ENCODE measurements around the gene KPNA5. TPM values are rescaled to one million over a fixed set of nuclear protein-coding genes. Genes with fewer than 3 reads are reported as not detected.

KPNA5 gene
- total RNA-seq, 1 experiment from 2014 or later = 10.5 TPM

DNA sequence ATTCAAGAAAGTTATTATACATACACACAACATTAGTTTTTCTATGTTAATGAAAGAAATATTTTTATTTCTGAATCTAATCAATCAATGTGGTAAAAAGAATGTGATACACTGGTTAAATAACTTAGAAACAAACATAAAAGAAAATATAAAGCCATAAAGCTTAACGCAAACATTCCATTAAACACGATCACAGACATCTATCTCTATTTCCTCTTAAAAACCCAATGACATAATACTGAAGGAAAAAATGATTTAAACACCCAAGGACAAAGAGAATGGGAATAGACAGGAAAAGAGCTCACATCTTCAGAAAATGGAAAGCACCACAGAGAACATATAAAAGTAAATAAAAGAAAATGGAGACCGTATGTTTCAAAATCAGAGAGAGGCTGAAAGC, 31.9 kb upstream of the KPNA5 start:
- H2BK20ac ChIP-seq (ENCODE audit: low read depth, low read length, poor library complexity, severe bottlenecking) = no peak overlapping the region
- H3K9ac ChIP-seq (ENCODE audit: extremely low read depth, insufficient read length, low read length) = no peak overlapping the region
- no peaks in the 10 kb centered on the region for H3K23me2 ChIP-seq (ENCODE audit: insufficient read length, low read depth, low read length, poor library complexity, severe bottlenecking)
- peaks cover 1 to 24% (median 19%) of the 10 kb centered on the region in 3 experiments; a peak in 5 of 7 replicates for H3K36me3 Mint-ChIP-seq (ENCODE audit: insufficient read depth in 1 of 3, low read depth in 3 of 3)
- no peaks in the 10 kb centered on the region for H3K79me2 ChIP-seq (ENCODE audit: insufficient read depth, low read length)
- H3K4me3 Mint-ChIP-seq = no peak overlapping the region
- H4K20me1 ChIP-seq (ENCODE audit: control insufficient read depth, insufficient read depth, insufficient read length) = no peaks in the 10 kb centered on the region
- no peak overlapping the region for H4K5ac ChIP-seq (ENCODE audit: insufficient read length, low read depth, low read length)
- no peaks in the 10 kb centered on the region for H3K4me1 Mint-ChIP-seq
- H3K27me3 Mint-ChIP-seq (ENCODE audit: low read depth) = no peaks in the 10 kb centered on the region
- no CpG with 5 or more reads among the region's 3 CpGs for WGBS (ENCODE audit: extremely low coverage, insufficient read length, low lambda C conversion rate)
- no peak overlapping the region for H2BK120ac ChIP-seq (ENCODE audit: low read depth, low read length, poor library complexity, severe bottlenecking)
- H3K56ac ChIP-seq (ENCODE audit: insufficient read length, low read depth, low read length) = no peak overlapping the region
- H2BK15ac ChIP-seq (ENCODE audit: low read depth, low read length) = no peak overlapping the region
- no peak overlapping the region for H3K4me2 ChIP-seq (ENCODE audit: insufficient read depth, insufficient read length, low read length)
- DNase-seq = no peak
- no peaks in the 10 kb centered on the region for H3K79me1 ChIP-seq (ENCODE audit: insufficient read depth, low read depth, low read length, poor library complexity, severe bottlenecking)
- no peak overlapping the region for H2BK12ac ChIP-seq (ENCODE audit: insufficient read length, low read depth, low read length)
- no peak overlapping the region for H4K8ac ChIP-seq (replicated peaks; ENCODE audit: insufficient read length, low read depth, low read length)
- no peak overlapping the region for H2AFZ ChIP-seq (ENCODE audit: low read length)
- H3K27ac Mint-ChIP-seq = no peak overlapping the region; a peak in 1 of 7 replicates
- no peak overlapping the region for H3K18ac ChIP-seq (ENCODE audit: insufficient read length, low read depth, low read length)
- no peaks in the 10 kb centered on the region for H3K9me3 ChIP-seq (ENCODE audit: control insufficient read depth, low read depth, low read length)
- H4K91ac ChIP-seq (ENCODE audit: insufficient read length, low read depth, low read length) = no peak overlapping the region
- no peak overlapping the region for H3K23ac ChIP-seq (ENCODE audit: insufficient read length, low read depth, low read length)
- H3K14ac ChIP-seq (ENCODE audit: insufficient read depth, low read length) = no peak overlapping the region
- TF ChIP-seq CTCF (conservative IDR thresholded peaks at IDR 0.05) = no peak
- H3K4ac ChIP-seq (ENCODE audit: low read depth, low read length) = no peak overlapping the region
- no peak overlapping the region for H2BK5ac ChIP-seq (ENCODE audit: insufficient read length, low read length)
- no peaks in the 10 kb centered on the region for H3K4me1 ChIP-seq (ENCODE audit: insufficient read depth, low read length)
- H3K27ac ChIP-seq (ENCODE audit: insufficient read length, low read depth, low read length) = no peak overlapping the region
- H3T11ph ChIP-seq (ENCODE audit: low read length) = no peak overlapping the region
- no peaks in the 10 kb centered on the region for H3K9me3 Mint-ChIP-seq
- H3K27me3 ChIP-seq (ENCODE audit: insufficient read depth, low read length) = no peaks in the 10 kb centered on the region
- H2AK5ac ChIP-seq (ENCODE audit: insufficient read length, low read length) = no peak overlapping the region

Data from H9 (cell line).